H9 (cell line): Measurements from ENCODE around the gene SLC6A19. TPM values are rescaled to one million over a fixed set of nuclear protein-coding genes. Genes with fewer than 3 reads are reported as not detected.

Experiments used
- DNase-seq: peaks from one replicate; pipeline ENCODE4 v3.0.0-alpha.2; 2017
- H2AFZ ChIP-seq: one replicate; pipeline ENCODE4 v1.6.1; 2013; ENCODE audit warnings: mild to moderate bottlenecking, low read length, control low read depth, moderate library complexity
- H2AK5ac ChIP-seq: 2 replicates; pipeline ENCODE4 v1.6.1; 2013; ENCODE audit warnings: low read length, control low read depth, mixed read lengths; ENCODE audit not compliant: insufficient read length
- H2BK120ac ChIP-seq: one replicate; pipeline ENCODE4 v1.6.1; 2013; ENCODE audit warnings: low read depth, mild to moderate bottlenecking, low read length, control low read depth, inconsistent platforms; ENCODE audit not compliant: poor library complexity, severe bottlenecking
- H2BK12ac ChIP-seq: 2 replicates; pipeline ENCODE4 v1.6.1; 2013; ENCODE audit warnings: low read length, control low read depth, mixed read lengths, low read depth; ENCODE audit not compliant: insufficient read length
- H2BK15ac ChIP-seq: 2 replicates; pipeline ENCODE4 v1.6.1; 2013; ENCODE audit warnings: low read depth, low read length, control low read depth
- H2BK20ac ChIP-seq: one replicate; pipeline ENCODE4 v1.6.1; 2013; ENCODE audit warnings: low read depth, mild to moderate bottlenecking, low read length, control low read depth, inconsistent platforms; ENCODE audit not compliant: poor library complexity, severe bottlenecking
- H2BK5ac ChIP-seq: 2 replicates; pipeline ENCODE4 v1.6.1; 2013; ENCODE audit warnings: low read length, control low read depth, mixed read lengths; ENCODE audit not compliant: insufficient read length
- H3K14ac ChIP-seq: 2 replicates; pipeline ENCODE4 v1.6.1; 2013; ENCODE audit warnings: low read length, control low read depth; ENCODE audit not compliant: insufficient read depth
- H3K18ac ChIP-seq: 2 replicates; pipeline ENCODE4 v1.6.1; 2013; ENCODE audit warnings: low read depth, mild to moderate bottlenecking, mixed read lengths, low read length, control low read depth; ENCODE audit not compliant: insufficient read length
- H3K23ac ChIP-seq: 2 replicates; pipeline ENCODE4 v1.6.1; 2013; ENCODE audit warnings: low read length, control low read depth, mixed read lengths, low read depth; ENCODE audit not compliant: insufficient read length
- H3K23me2 ChIP-seq: 2 replicates; pipeline ENCODE4 v1.6.1; 2013; ENCODE audit warnings: low read depth, mild to moderate bottlenecking, mixed read lengths, low read length, control low read depth; ENCODE audit not compliant: insufficient read length, poor library complexity, severe bottlenecking
- H3K27ac ChIP-seq: 2 replicates; pipeline ENCODE4 v1.5.1; 2013; ENCODE audit warnings: low read length, control low read depth, mixed read lengths, low read depth; ENCODE audit not compliant: insufficient read length
- H3K27me3 ChIP-seq: 2 replicates; pipeline ENCODE4 v1.6.1; 2013; ENCODE audit warnings: low read length, control low read depth, inconsistent platforms; ENCODE audit not compliant: insufficient read depth
- H3K4ac ChIP-seq: 2 replicates; pipeline ENCODE4 v1.6.1; 2013; ENCODE audit warnings: low read depth, mild to moderate bottlenecking, control low read depth, inconsistent platforms, low read length, moderate library complexity
- H3K4me1 ChIP-seq: 2 replicates; pipeline ENCODE4 v1.6.1; 2013; ENCODE audit warnings: low read length, control low read depth, inconsistent platforms; ENCODE audit not compliant: insufficient read depth
- H3K4me2 ChIP-seq: 2 replicates; pipeline ENCODE4 v1.6.1; 2013; ENCODE audit warnings: low read length, control low read depth, mixed read lengths; ENCODE audit not compliant: insufficient read length, insufficient read depth
- H3K56ac ChIP-seq: 2 replicates; pipeline ENCODE4 v1.6.1; 2013; ENCODE audit warnings: low read depth, mild to moderate bottlenecking, mixed read lengths, low read length, control low read depth; ENCODE audit not compliant: insufficient read length
- H3K79me1 ChIP-seq: 2 replicates; pipeline ENCODE4 v1.6.1; 2013; ENCODE audit warnings: low read depth, mild to moderate bottlenecking, moderate library complexity, low read length, control low read depth, inconsistent platforms; ENCODE audit not compliant: insufficient read depth, poor library complexity, severe bottlenecking
- H3K79me2 ChIP-seq: 2 replicates; pipeline ENCODE4 v1.6.1; 2013; ENCODE audit warnings: low read length, control low read depth, inconsistent platforms; ENCODE audit not compliant: insufficient read depth
- H3K9ac ChIP-seq: 2 replicates; pipeline ENCODE4 v1.6.1; 2013; ENCODE audit warnings: low read length, control low read depth, mixed read lengths; ENCODE audit not compliant: insufficient read length; ENCODE audit errors: extremely low read depth
- H3K9me3 ChIP-seq: one replicate; pipeline ENCODE4 v1.6.1; 2013; ENCODE audit warnings: low read depth, low read length, inconsistent platforms; ENCODE audit not compliant: control insufficient read depth
- H3T11ph ChIP-seq: one replicate; pipeline ENCODE4 v1.6.1; 2013; ENCODE audit warnings: mild to moderate bottlenecking, low read length, control low read depth, inconsistent platforms
- H4K20me1 ChIP-seq: one replicate; pipeline ENCODE4 v1.6.1; 2013; ENCODE audit not compliant: control insufficient read depth, insufficient read length, insufficient read depth
- H4K5ac ChIP-seq: 2 replicates; pipeline ENCODE4 v1.6.1; 2013; ENCODE audit warnings: low read depth, mild to moderate bottlenecking, mixed read lengths, low read length, control low read depth; ENCODE audit not compliant: insufficient read length
- H4K8ac ChIP-seq: replicated peaks from 2 replicates; pipeline ENCODE4 v1.6.1; 2013; ENCODE audit warnings: low read length, control low read depth, mixed read lengths, low read depth; ENCODE audit not compliant: insufficient read length
- H4K91ac ChIP-seq: 2 replicates; pipeline ENCODE4 v1.6.1; 2013; ENCODE audit warnings: low read depth, mild to moderate bottlenecking, moderate library complexity, mixed read lengths, low read length, control low read depth; ENCODE audit not compliant: insufficient read length
- H3K27ac Mint-ChIP-seq, 3 experiments: 2 replicates in 2 of 3; 3 replicates in 1 of 3; pipeline ENCODE4 v1.8.0; 2020 to 2021; ENCODE audit warnings: mixed read lengths in 3 of 3, mild to moderate bottlenecking in 1 of 3, moderate library complexity in 1 of 3
- H3K27me3 Mint-ChIP-seq: 2 replicates; pipeline ENCODE4 v1.8.0; 2021; ENCODE audit warnings: low read depth, mild to moderate bottlenecking, moderate library complexity, mixed read lengths
- H3K36me3 Mint-ChIP-seq, 3 experiments: 2 replicates in 2 of 3; 3 replicates in 1 of 3; pipeline ENCODE4 v1.8.0; 2020 to 2021; ENCODE audit warnings: low read depth in 3 of 3, mixed read lengths in 3 of 3; ENCODE audit not compliant: insufficient read depth in 1 of 3
- H3K4me1 Mint-ChIP-seq, 2 experiments: 2 replicates each; pipeline ENCODE4 v1.8.0; 2020; ENCODE audit warnings: mixed read lengths in 2 of 2
- H3K4me3 Mint-ChIP-seq, 2 experiments: 2 replicates in 1 of 2; 3 replicates in 1 of 2; pipeline ENCODE4 v1.8.0; 2020 to 2021; ENCODE audit warnings: mild to moderate bottlenecking in 2 of 2, mixed read lengths in 2 of 2, moderate library complexity in 1 of 2
- H3K9me3 Mint-ChIP-seq, 2 experiments: 2 replicates in 1 of 2; 3 replicates in 1 of 2; pipeline ENCODE4 v1.8.0; 2020; ENCODE audit warnings: mild to moderate bottlenecking in 2 of 2, mixed read lengths in 2 of 2, moderate library complexity in 1 of 2
- WGBS: extraction: QIAGEN DNeasy Blood & Tissue Kit; methylation state at CpG from one replicate; pipeline ENCODE4 v1.1.7; 2013; ENCODE audit warnings: missing lambda C conversion rate, low lambda C conversion rate, mixed read lengths; ENCODE audit not compliant: insufficient read length; ENCODE audit errors: extremely low coverage; 5-methylcytosine and 5-hydroxymethylcytosine counted together
- total RNA-seq: library from RNA; stranded (reverse); gene quantifications from 2 replicates; pipeline ENCODE4 v1.2.1, GENCODE V29; 2021
- TF ChIP-seq, protein P1 (sequence below): fragments of 200-600 bp; sonication (generic); conservative IDR thresholded peaks from 3 replicates; pipeline ENCODE4 v1.8.0; 2021; ENCODE audit warnings: antibody characterized with exemption, mild to moderate bottlenecking

Gene SLC6A19
- total RNA-seq, 1 experiment from 2014 or later, result not detected

DNA sequence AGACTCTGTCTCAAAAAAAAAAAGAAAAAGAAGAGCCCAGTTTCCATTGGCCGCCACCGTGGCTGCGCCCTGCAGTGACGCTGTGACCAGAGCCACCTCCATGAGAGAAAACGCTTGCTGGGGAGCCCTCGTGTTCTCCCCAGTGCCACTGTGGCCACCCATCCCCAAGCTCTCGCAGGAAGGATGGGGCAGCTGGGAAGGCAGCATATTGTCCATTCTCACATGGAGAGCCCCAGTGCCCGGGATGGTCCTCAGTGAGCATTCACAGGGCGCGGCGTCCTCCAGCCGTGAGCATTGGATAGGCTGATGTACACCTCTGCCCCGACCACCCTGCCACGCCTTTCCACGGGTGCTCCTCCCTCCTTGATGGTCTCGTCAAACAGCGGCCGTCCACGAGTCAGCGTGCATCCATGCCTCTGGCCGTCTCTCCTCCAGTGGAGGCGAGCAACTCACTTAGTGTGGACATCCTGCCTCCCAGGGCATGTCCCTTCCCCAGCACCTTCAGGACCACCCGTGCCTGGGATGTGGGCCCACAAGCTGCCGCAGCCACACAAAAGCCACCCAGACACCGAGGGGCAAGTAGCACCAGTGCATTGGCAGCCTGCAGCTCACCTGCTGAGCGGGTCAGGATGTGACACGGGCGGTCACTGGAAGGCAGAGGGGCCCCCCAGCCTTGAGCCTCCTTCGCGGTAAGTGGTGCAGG, 23.4 kb upstream of the SLC6A19 start:
- Histone ChIP-seq H2AK5ac (no peak overlapping the region), H3K79me1 (no peaks in the 10 kb centered on the region), H3K23me2 (no peaks in the 10 kb centered on the region), H4K8ac (no peak overlapping the region), H3K9me3 (no peaks in the 10 kb centered on the region), H4K5ac (no peak overlapping the region), H2BK12ac (no peak overlapping the region), H2BK20ac (no peak overlapping the region), H2BK120ac (no peak overlapping the region), H3K79me2 (no peaks in the 10 kb centered on the region), H3K23ac (no peak overlapping the region), H3K27ac (no peak overlapping the region), H3K9ac (no peak overlapping the region), H3K27me3 (no peaks in the 10 kb centered on the region), H3K56ac (no peak overlapping the region), H4K20me1 (no peaks in the 10 kb centered on the region), H3K4me1 (no peaks in the 10 kb centered on the region), H3K4ac (no peak overlapping the region), H2BK5ac (no peak overlapping the region), H3K18ac (no peak overlapping the region), H3K14ac (no peak overlapping the region), H3K4me2 (no peak overlapping the region), H3T11ph (no peak overlapping the region), H2BK15ac (no peak overlapping the region), H2AFZ (no peak overlapping the region), H4K91ac (no peak overlapping the region)
- H3K4me1 Mint-ChIP-seq, result peaks cover 0 to 3% of the 10 kb centered on the region in 2 experiments; a peak in 3 of 4 replicates
- WGBS, result no CpG with 5 or more reads among the region's 30 CpGs
- no peaks in the 10 kb centered on the region for H3K36me3 Mint-ChIP-seq
- H3K4me3 Mint-ChIP-seq, result no peak overlapping the region
- TF ChIP-seq, protein P1, sequence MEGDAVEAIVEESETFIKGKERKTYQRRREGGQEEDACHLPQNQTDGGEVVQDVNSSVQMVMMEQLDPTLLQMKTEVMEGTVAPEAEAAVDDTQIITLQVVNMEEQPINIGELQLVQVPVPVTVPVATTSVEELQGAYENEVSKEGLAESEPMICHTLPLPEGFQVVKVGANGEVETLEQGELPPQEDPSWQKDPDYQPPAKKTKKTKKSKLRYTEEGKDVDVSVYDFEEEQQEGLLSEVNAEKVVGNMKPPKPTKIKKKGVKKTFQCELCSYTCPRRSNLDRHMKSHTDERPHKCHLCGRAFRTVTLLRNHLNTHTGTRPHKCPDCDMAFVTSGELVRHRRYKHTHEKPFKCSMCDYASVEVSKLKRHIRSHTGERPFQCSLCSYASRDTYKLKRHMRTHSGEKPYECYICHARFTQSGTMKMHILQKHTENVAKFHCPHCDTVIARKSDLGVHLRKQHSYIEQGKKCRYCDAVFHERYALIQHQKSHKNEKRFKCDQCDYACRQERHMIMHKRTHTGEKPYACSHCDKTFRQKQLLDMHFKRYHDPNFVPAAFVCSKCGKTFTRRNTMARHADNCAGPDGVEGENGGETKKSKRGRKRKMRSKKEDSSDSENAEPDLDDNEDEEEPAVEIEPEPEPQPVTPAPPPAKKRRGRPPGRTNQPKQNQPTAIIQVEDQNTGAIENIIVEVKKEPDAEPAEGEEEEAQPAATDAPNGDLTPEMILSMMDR, result no peak
- peaks cover 5% of the 10 kb centered on the region; the same call in 1 of the 2 replicates for H3K27me3 Mint-ChIP-seq
- H3K9me3 Mint-ChIP-seq, result no peaks in the 10 kb centered on the region
- no peak for DNase-seq
- no peak overlapping the region for H3K27ac Mint-ChIP-seq
